Esophagus squamous epithelium (tissue), 5 donors: ENCODE results near the gene KIF1C. TPM values are rescaled to one million over a fixed set of nuclear protein-coding genes. Genes with fewer than 3 reads are reported as not detected.

Source experiments
- DNase-seq: peaks from one replicate; lab custom pipeline; 2025; lab: John Stamatoyannopoulos, UW
- H3K27ac ChIP-seq, 4 donors: fragments of 200-600 bp; sonication (generic); one replicate each; pipeline ENCODE4 v1.5.1; 2016 to 2019; ENCODE audit warnings: mild to moderate bottlenecking in 1 of 4
- H3K27me3 ChIP-seq, 4 donors: fragments of 200-600 bp; sonication (generic); 1 replicate in 3 of 4; 2 replicates in 1 of 4; pipeline versions ENCODE4 v1.5.1 to v1.6.0; 2017 to 2021; ENCODE audit warnings: antibody characterized with exemption in 1 of 4
- H3K36me3 ChIP-seq, 3 donors: fragments of 200-600 bp; sonication (generic); one replicate each; pipeline ENCODE4 v1.5.1; 2016 to 2019
- H3K4me1 ChIP-seq, 3 donors: fragments of 200-600 bp; sonication (generic); one replicate each; pipeline ENCODE4 v1.5.1; 2017 to 2019
- H3K4me3 ChIP-seq, 4 donors: fragments of 200-600 bp; sonication (generic); 1 replicate in 3 of 4; 2 replicates in 1 of 4; pipeline ENCODE4 v1.5.1; 2016 to 2019; ENCODE audit warnings: mild to moderate bottlenecking in 2 of 4, moderate library complexity in 1 of 4
- H3K9me3 ChIP-seq, 3 donors: fragments of 200-600 bp; sonication (generic); one replicate each; pipeline ENCODE4 v1.5.1; 2016 to 2019
- CTCF ChIP-seq, 6 experiments: fragments of 450-650 bp in 4 of 6; fragments of 200-600 bp in 2 of 6; sonication (generic) in 2 of 6; IDR thresholded peaks; one replicate each; pipeline ENCODE4 v1.5.1; 2016 to 2019; ENCODE audit warnings: antibody characterized with exemption in 6 of 6, mild to moderate bottlenecking in 4 of 6, moderate library complexity in 4 of 6
- POLR2A ChIP-seq, 4 donors: fragments of 450-650 bp; IDR thresholded peaks; one replicate each; pipeline ENCODE4 v1.6.1; 2017; ENCODE audit warnings: antibody characterized with exemption in 4 of 4, mild to moderate bottlenecking in 4 of 4, moderate library complexity in 3 of 4
- WGBS, 2 donors: methylation state at CpG; one replicate each; pipeline ENCODE4 v1.1.5; 2018; 5-methylcytosine and 5-hydroxymethylcytosine counted together
- intact Hi-C: fragments of 100-400 bp; cut with DNase I; formaldehyde crosslinking; loops from one replicate; pipeline ENCODE4 v1.15.0; 2022
- total RNA-seq, 4 donors: library from RNA; depleted of rRNA; stranded (reverse); fragments of >200 nt; gene quantifications; one replicate each; pipeline ENCODE4 v1.1.0, GENCODE V29; 2016
- donor health status: DM: yes; HTN: yes; CAD: no.

The KIF1C gene
- total RNA-seq, 4 donors from 2014 or later = 66.9 to 93.3 (median 81.7) TPM

- TF ChIP-seq CTCF (IDR thresholded peaks at IDR 0.05) (no peak), POLR2A (IDR thresholded peaks at IDR 0.05) (no peak)
- DNase-seq = no peak
- Histone ChIP-seq H3K27me3 (no peaks in the 10 kb centered on the region), H3K4me1 (peaks cover 22 to 59% (median 23%) of the 10 kb centered on the region in 3 donors), H3K27ac (peak overlapping the region; percentile 97 to 100 (median 98)), H3K4me3 (peak overlapping the region; percentile 91 to 97 (median 94)), H3K36me3 (peaks cover 0 to 22% (median 0%) of the 10 kb centered on the region in 3 donors), H3K9me3 (no peaks in the 10 kb centered on the region)
- intact Hi-C loops = no loop called here
- 7% methylated on average over 4 to 9 of the region's 52 CpGs for WGBS, 2 donors
These were observed 47.5 kb upstream of the KIF1C start for GRCh38 chr17:4950075-4950745.

GRCh38 chr17:4950746-4951204 is 47.0 kb upstream of the KIF1C start, which contains the start of gene ENO3:
Gene ENO3, plus strand, starts transcription at chr17:4951119. Its CDS starts 711 bp downstream, at chr17:4951830.
- H3K9me3 ChIP-seq = no peaks in the 10 kb centered on the region
- H3K27me3 ChIP-seq = no peaks in the 10 kb centered on the region
- peak within 1 kb of the TSS; percentile 91 to 97 (median 94) for H3K4me3 ChIP-seq
- intact Hi-C loops = no loop called here
- H3K4me1 ChIP-seq = peaks cover 17 to 53% (median 18%) of the 10 kb centered on the region in 3 donors
- no peak for TF ChIP-seq POLR2A (IDR thresholded peaks at IDR 0.05)
- no peak for TF ChIP-seq CTCF (IDR thresholded peaks at IDR 0.05)
- WGBS, 2 donors = 60 to 62% methylated on average over 6 of the region's 7 CpGs
- no peak for DNase-seq
- peak within 1 kb of the TSS; percentile 97 to 100 (median 98) for H3K27ac ChIP-seq
- peaks cover 0 to 16% (median 0%) of the 10 kb centered on the region in 3 donors for H3K36me3 ChIP-seq

GRCh38 chr17:4951486-4951885 is 46.3 kb upstream of the KIF1C start:
- 85 to 96% methylated on average over 2 to 3 of the region's 3 CpGs for WGBS, 2 donors
- intact Hi-C loops = no loop called here
- H3K27me3 ChIP-seq = no peaks in the 10 kb centered on the region
- H3K27ac ChIP-seq = no peak overlapping the region
- H3K9me3 ChIP-seq = no peaks in the 10 kb centered on the region
- peaks cover 11 to 46% (median 11%) of the 10 kb centered on the region in 3 donors for H3K4me1 ChIP-seq
- DNase-seq = no peak
- peaks cover 0 to 9% (median 0%) of the 10 kb centered on the region in 3 donors for H3K36me3 ChIP-seq
- no peak overlapping the region for H3K4me3 ChIP-seq
- TF ChIP-seq POLR2A (IDR thresholded peaks at IDR 0.05) (no peak), CTCF (IDR thresholded peaks at IDR 0.05) (no peak)

- H3K4me3 ChIP-seq = no peak overlapping the region
- no peaks in the 10 kb centered on the region for H3K27me3 ChIP-seq
- H3K4me1 ChIP-seq = peaks cover 6 to 32% (median 8%) of the 10 kb centered on the region in 3 donors
- peaks cover 0 to 12% (median 0%) of the 10 kb centered on the region in 3 donors for H3K36me3 ChIP-seq
- DNase-seq = no peak
- WGBS, 2 donors = 24 to 57% methylated on average over 6 to 13 of the region's 14 CpGs
- intact Hi-C loops = no loop called here
- no peaks in the 10 kb centered on the region for H3K9me3 ChIP-seq
- no peak for TF ChIP-seq CTCF (IDR thresholded peaks at IDR 0.05)
- peak overlapping the region in 1 of 4 donors; percentile 26 for H3K27ac ChIP-seq
These were observed 44.2 kb upstream of the KIF1C start for GRCh38 chr17:4953451-4953961.

- Histone ChIP-seq H3K4me3 (no peak overlapping the region), H3K36me3 (peaks cover 0 to 28% (median 11%) of the 10 kb centered on the region in 3 donors), H3K27ac (no peak overlapping the region), H3K9me3 (no peaks in the 10 kb centered on the region), H3K27me3 (no peaks in the 10 kb centered on the region), H3K4me1 (peaks cover 5 to 18% (median 7%) of the 10 kb centered on the region in 3 donors)
- DNase-seq = no peak
- intact Hi-C loops = no loop called here
- 84 to 90% methylated on average over 2 to 5 of the region's 8 CpGs for WGBS, 2 donors
- no peak for TF ChIP-seq POLR2A (IDR thresholded peaks at IDR 0.05)
- no peak for TF ChIP-seq CTCF (IDR thresholded peaks at IDR 0.05)
These were observed 42.7 kb upstream of the KIF1C start for GRCh38 chr17:4955091-4955490.
